ENCODE results near the gene SPTB.
A peak's percentile ranks its signal among the peaks of the same experiment; 100 is the strongest.

The SPTB gene

GRCh38 chr14:64758025-64758521 lies 121.6 kb downstream of the SPTB start:
- no peak overlapping the region for H3K4me3 ChIP-seq (ENCODE audit: low read depth, low read length)
- no peak for DNase-seq (ENCODE audit: low read depth)
- TF ChIP-seq CTCF (IDR thresholded peaks at IDR 0.05; ENCODE audit: insufficient read depth, low read depth, low read length, missing control alignments) = no peak

GRCh38 chr14:64757601-64758000 lies 122.1 kb downstream of the SPTB start:
- no peak for TF ChIP-seq CTCF (IDR thresholded peaks at IDR 0.05; ENCODE audit: insufficient read depth, low read depth, low read length, missing control alignments)
- no peak for DNase-seq (ENCODE audit: low read depth)
- H3K4me3 ChIP-seq (ENCODE audit: low read depth, low read length) = no peak overlapping the region

GRCh38 chr14:64756712-64757111 lies 123.0 kb downstream of the SPTB start:
- no peak for DNase-seq (ENCODE audit: low read depth)
- no peak for TF ChIP-seq CTCF (IDR thresholded peaks at IDR 0.05; ENCODE audit: insufficient read depth, low read depth, low read length, missing control alignments)
- H3K4me3 ChIP-seq (ENCODE audit: low read depth, low read length) = no peak overlapping the region

- no peak for TF ChIP-seq CTCF (IDR thresholded peaks at IDR 0.05; ENCODE audit: insufficient read depth, low read depth, low read length, missing control alignments)
- no peak overlapping the region for H3K4me3 ChIP-seq (ENCODE audit: low read depth, low read length)
- peak; percentile 48 for DNase-seq (ENCODE audit: low read depth)
Measured at GRCh38 chr14:64755781-64756221, 123.9 kb downstream of the SPTB start.

- H3K4me3 ChIP-seq (ENCODE audit: low read depth, low read length) = no peak overlapping the region
- DNase-seq (ENCODE audit: low read depth) = no peak
- TF ChIP-seq CTCF (IDR thresholded peaks at IDR 0.05; ENCODE audit: insufficient read depth, low read depth, low read length, missing control alignments) = no peak
Measured at GRCh38 chr14:64754685-64755084, 125.0 kb downstream of the SPTB start.

GRCh38 chr14:64753999-64754398 lies 125.7 kb downstream of the SPTB start:
- H3K4me3 ChIP-seq (ENCODE audit: low read depth, low read length) = no peak overlapping the region
- no peak for TF ChIP-seq CTCF (IDR thresholded peaks at IDR 0.05; ENCODE audit: insufficient read depth, low read depth, low read length, missing control alignments)
- no peak for DNase-seq (ENCODE audit: low read depth)

- TF ChIP-seq CTCF (IDR thresholded peaks at IDR 0.05; ENCODE audit: insufficient read depth, low read depth, low read length, missing control alignments) = no peak
- H3K4me3 ChIP-seq (ENCODE audit: low read depth, low read length) = no peak overlapping the region
- no peak for DNase-seq (ENCODE audit: low read depth)
Measured at GRCh38 chr14:64753374-64753773, 126.3 kb downstream of the SPTB start.

All from GM12865 (cell line).